H1 (cell line): ENCODE measurements around the gene ASB6. TPM values are rescaled to one million over a fixed set of nuclear protein-coding genes. Genes with fewer than 3 reads are reported as not detected.

Experiments
- CTCF ChIA-PET: fragments of 300-600 bp; sonication (Branson Sonifier 250); formaldehyde crosslinking; loops from one replicate; lab custom pipeline; 2021; ENCODE audit not compliant: partially characterized antibody; lab: Charles Lee
- POLR2A ChIA-PET: fragments of 300-600 bp; sonication (Branson Sonifier 250); formaldehyde crosslinking; loops from one replicate; lab custom pipeline; 2021; ENCODE audit warnings: inconsistent platforms; ENCODE audit not compliant: partially characterized antibody; lab: Charles Lee
- DNase-seq, 2 experiments: peaks; one replicate each; pipeline versions ENCODE4 v3.0.0 to v3.0.0-alpha.2; 2010 to 2022; ENCODE audit warnings: low spot score in 2 of 2, low read depth in 1 of 2, mixed read lengths in 1 of 2
- FAIRE-seq: peaks from 2 replicates; lab custom pipeline; 2011; peaks lifted over from hg19 to GRCh38; lab: Jason Lieb, UNC
- H2AFZ ChIP-seq: 2 replicates; pipeline ENCODE4 v1.8.1; 2012; ENCODE audit warnings: low read length, inconsistent platforms
- H2AK5ac ChIP-seq: 2 replicates; pipeline ENCODE4 v1.6.1; 2013; ENCODE audit warnings: low read depth, low read length
- H2BK120ac ChIP-seq: replicated peaks from 2 replicates; pipeline ENCODE3; 2013; ENCODE audit warnings: low read depth, low read length, inconsistent platforms
- H2BK12ac ChIP-seq: 2 replicates; pipeline ENCODE4 v1.6.1; 2013; ENCODE audit warnings: low read depth, low read length
- H2BK15ac ChIP-seq: 2 replicates; pipeline ENCODE4 v1.6.1; 2013; ENCODE audit warnings: low read length
- H2BK20ac ChIP-seq: 2 replicates; pipeline ENCODE4 v1.6.1; 2013; ENCODE audit warnings: low read length
- H2BK5ac ChIP-seq: 2 replicates; pipeline ENCODE4 v1.6.1; 2013; ENCODE audit warnings: low read depth, low read length
- H3K14ac ChIP-seq: 2 replicates; pipeline ENCODE4 v1.6.1; 2013; ENCODE audit warnings: inconsistent platforms; ENCODE audit not compliant: insufficient read length
- H3K18ac ChIP-seq: 2 replicates; pipeline ENCODE4 v1.6.1; 2013; ENCODE audit warnings: low read length; ENCODE audit errors: extremely low read depth
- H3K23ac ChIP-seq: 2 replicates; pipeline ENCODE4 v1.6.1; 2013; ENCODE audit warnings: inconsistent platforms; ENCODE audit not compliant: insufficient read length
- H3K23me2 ChIP-seq: 2 replicates; pipeline ENCODE4 v1.6.1; 2013; ENCODE audit warnings: low read depth, low read length
- H3K27ac ChIP-seq: 2 replicates; pipeline ENCODE4 v1.6.1; 2011; ENCODE audit warnings: low read depth, low read length, inconsistent platforms
- H3K27me3 ChIP-seq, 4 experiments: replicated peaks in 1 of 4; 1 replicate in 1 of 4; 2 replicates in 3 of 4; pipeline versions ENCODE4 v1.6.1 to v1.8.1; 2011 to 2013; ENCODE audit warnings: low read length in 3 of 4, mild to moderate bottlenecking in 3 of 4, inconsistent platforms in 2 of 4, mixed read lengths in 2 of 4, moderate library complexity in 1 of 4; ENCODE audit not compliant: control insufficient read depth in 3 of 4, insufficient read depth in 3 of 4; ENCODE audit errors: extremely low read depth in 1 of 4
- H3K36me3 ChIP-seq, 4 experiments: 2 replicates each; pipeline versions ENCODE4 v1.6.1 to v1.8.1; 2011 to 2013; ENCODE audit warnings: mild to moderate bottlenecking in 4 of 4, low read length in 3 of 4, moderate library complexity in 2 of 4, control low read depth in 1 of 4, inconsistent platforms in 1 of 4; ENCODE audit not compliant: insufficient read depth in 4 of 4, control insufficient read depth in 2 of 4
- H3K4ac ChIP-seq: replicated peaks from 2 replicates; pipeline ENCODE3; 2013; ENCODE audit warnings: low read length, low read depth, mixed read lengths, inconsistent platforms; ENCODE audit not compliant: insufficient read length
- H3K4me1 ChIP-seq, 4 experiments: replicated peaks in 1 of 4; 1 replicate in 1 of 4; 2 replicates in 3 of 4; pipeline versions ENCODE4 v1.6.1 to v1.8.1; 2011 to 2013; ENCODE audit warnings: low read length in 3 of 4, inconsistent platforms in 2 of 4, mixed read lengths in 1 of 4; ENCODE audit not compliant: insufficient read depth in 4 of 4, control insufficient read depth in 3 of 4
- H3K4me2 ChIP-seq, 2 experiments: 2 replicates each; pipeline versions ENCODE4 v1.6.1 to v1.8.1; 2011 to 2013; ENCODE audit warnings: low read depth in 2 of 2, low read length in 2 of 2, control low read depth in 1 of 2, inconsistent platforms in 1 of 2, mild to moderate bottlenecking in 1 of 2; ENCODE audit not compliant: insufficient read depth in 1 of 2
- H3K4me3 ChIP-seq, 4 experiments: fragments of 200-600, 300-600 bp in 1 of 4; sonication (generic), shearing (Covaris generic), sonication (Bioruptor Twin) in 1 of 4; 2 replicates each; pipeline versions ENCODE4 v1.5.1 to v1.8.1; 2011 to 2016; ENCODE audit warnings: low read length in 4 of 4, low read depth in 3 of 4, control low read depth in 2 of 4, inconsistent platforms in 2 of 4, mild to moderate bottlenecking in 2 of 4, mixed read lengths in 1 of 4, moderate library complexity in 1 of 4; ENCODE audit not compliant: insufficient read depth in 2 of 4; ENCODE audit errors: extremely low read depth in 1 of 4
- H3K56ac ChIP-seq: replicated peaks from 2 replicates; pipeline ENCODE3; 2013; ENCODE audit warnings: low read depth, mild to moderate bottlenecking, mixed read lengths, low read length, inconsistent platforms; ENCODE audit not compliant: insufficient read length
- H3K79me1 ChIP-seq: 2 replicates; pipeline ENCODE4 v1.6.1; 2013; ENCODE audit warnings: low read depth, low read length, control low read depth
- H3K79me2 ChIP-seq, 2 experiments: 2 replicates each; pipeline versions ENCODE4 v1.6.1 to v1.8.1; 2012 to 2013; ENCODE audit warnings: low read length in 2 of 2, mild to moderate bottlenecking in 2 of 2, inconsistent platforms in 1 of 2; ENCODE audit not compliant: insufficient read depth in 2 of 2, control insufficient read depth in 1 of 2
- H3K9ac ChIP-seq, 4 experiments: replicated peaks in 1 of 4; 1 replicate in 1 of 4; 2 replicates in 3 of 4; pipeline versions ENCODE4 v1.6.1 to v1.8.1; 2011 to 2013; ENCODE audit warnings: low read depth in 3 of 4, low read length in 3 of 4, control low read depth in 2 of 4, mild to moderate bottlenecking in 2 of 4, moderate library complexity in 2 of 4, inconsistent platforms in 1 of 4; ENCODE audit errors: extremely low read depth in 1 of 4
- H3K9me3 ChIP-seq, 2 experiments: 2 replicates each; pipeline versions ENCODE4 v1.6.1 to v1.8.1; 2012 to 2013; ENCODE audit warnings: mild to moderate bottlenecking in 2 of 2, moderate library complexity in 2 of 2, control low read depth in 1 of 2, inconsistent platforms in 1 of 2, low read depth in 1 of 2, low read length in 1 of 2, mixed read lengths in 1 of 2; ENCODE audit not compliant: insufficient read depth in 2 of 2
- H4K20me1 ChIP-seq, 2 experiments: replicated peaks in 1 of 2; 2 replicates each; pipeline versions ENCODE3 to v1.8.1; 2011 to 2013; ENCODE audit warnings: inconsistent platforms in 2 of 2, low read length in 2 of 2, mild to moderate bottlenecking in 1 of 2; ENCODE audit not compliant: insufficient read depth in 2 of 2, control insufficient read depth in 1 of 2
- H4K5ac ChIP-seq: 2 replicates; pipeline ENCODE4 v1.6.1; 2013; ENCODE audit warnings: low read length, low read depth, mixed read lengths, inconsistent platforms; ENCODE audit not compliant: insufficient read length
- H4K8ac ChIP-seq: 2 replicates; pipeline ENCODE4 v1.8.0; 2013; ENCODE audit warnings: mild to moderate bottlenecking, moderate library complexity, low read length, inconsistent platforms; ENCODE audit not compliant: insufficient read depth; ENCODE audit errors: extremely low read depth
- H4K91ac ChIP-seq: replicated peaks from 2 replicates; pipeline ENCODE3; 2013; ENCODE audit warnings: low read length, mixed read lengths, inconsistent platforms; ENCODE audit not compliant: insufficient read length
- GABPA ChIP-seq: IDR thresholded peaks from 2 replicates; pipeline ENCODE4 v1.6.1; 2011; ENCODE audit warnings: mild to moderate bottlenecking, low read length, moderate library complexity, borderline replicate concordance; ENCODE audit not compliant: insufficient read depth
- RFX5 ChIP-seq: IDR thresholded peaks from 2 replicates; pipeline ENCODE4 v1.6.1; 2011; ENCODE audit warnings: low read depth, low read length, improper control_type of control experiment, borderline replicate concordance
- SAP30 ChIP-seq: fragments of 300-600 bp; sonication (generic); IDR thresholded peaks from 2 replicates; pipeline ENCODE4 v1.7.1; 2012; ENCODE audit warnings: low read length, moderate library complexity, mild to moderate bottlenecking, inconsistent platforms; ENCODE audit not compliant: insufficient read depth, insufficient replicate concordance
- WGBS, 2 experiments: shearing (Covaris generic) in 1 of 2; methylation state at CpG; one replicate each; pipeline versions ENCODE4 v1.1.6 to v1.1.7; 2013 to 2015; ENCODE audit warnings: low lambda C conversion rate in 2 of 2, mixed read lengths in 2 of 2, inconsistent platforms in 1 of 2, low coverage in 1 of 2, missing lambda C conversion rate in 1 of 2; ENCODE audit not compliant: insufficient replicate concordance in 2 of 2, insufficient coverage in 1 of 2, insufficient read length in 1 of 2; ENCODE audit errors: extremely low coverage in 1 of 2, missing lambda C conversion rate in 1 of 2; 5-methylcytosine and 5-hydroxymethylcytosine counted together
- polyA plus RNA-seq, 7 experiments: library from polyadenylated mRNA; depleted of rRNA in 3 of 7; stranded (reverse) in 5 of 7; unstranded in 2 of 7; fragments of >200 nt in 5 of 7; fragments of 200-250 nt in 2 of 7; gene quantifications; 1 replicate in 5 of 7; 2 replicates in 1 of 7; 4 replicates in 1 of 7; pipeline versions ENCODE4 v1.2.1 to v1.2.3, GENCODE V29; 2011 to 2013; ENCODE audit warnings: missing spikeins in 2 of 7, mixed read lengths in 2 of 7
- total RNA-seq: library from RNA; stranded (reverse); fragmentation: NEBNext Ultra II Directional; extraction: Animal tissue kit (Norgen Biotek cat#: 25700); gene quantifications from 2 replicates; pipeline ENCODE4 v1.2.1, GENCODE V29; 2021

ASB6 gene
- total and polyA plus RNA-seq, 2 of the 8 experiments (the other 6 are each of a cell fraction or from before 2014, with no cell fraction given), result 14.0 to 17.3 TPM

- CTCF ChIA-PET, result interaction anchor here (0.8 to 4.4 kb wide), 10 partner anchors 9 to 499 kb away, joined by 3 to 18 read pairs (median 4); partner anchors contain the start of gene C9orf50
Observed at GRCh38 chr9:129629251-129629820, 12.6 kb downstream of the ASB6 start.

More at GRCh38 chr9:129629251-129629820, 12.6 kb downstream of the ASB6 start:
- H2AK5ac ChIP-seq, result no peak overlapping the region
- no peaks in the 10 kb centered on the region for H3K27me3 ChIP-seq
- DNase-seq (no peak), FAIRE-seq (no peak)
- peaks cover 52 to 79% of the 10 kb centered on the region in 2 experiments for H3K79me2 ChIP-seq
- peak overlapping the region; percentile 31; the same call in 1 of the 2 replicates for H4K8ac ChIP-seq
- H3K79me1 ChIP-seq, result peaks cover 43% of the 10 kb centered on the region
- H4K91ac ChIP-seq, result no peak overlapping the region
- H3K9ac ChIP-seq, result no peak overlapping the region
- no peak overlapping the region for H2BK12ac ChIP-seq
- no peak overlapping the region for H2AFZ ChIP-seq
- H3K18ac ChIP-seq, result no peak overlapping the region
- H2BK20ac ChIP-seq, result no peak overlapping the region
- H3K9me3 ChIP-seq, result no peaks in the 10 kb centered on the region
- peaks cover 3 to 28% (median 12%) of the 10 kb centered on the region in 4 experiments; a peak in 6 of 8 replicates for H3K36me3 ChIP-seq
- no peak overlapping the region for H2BK5ac ChIP-seq
- H3K4me2 ChIP-seq, result no peak overlapping the region; a peak in 1 of 4 replicates
- no peak overlapping the region for H4K5ac ChIP-seq
- H3K56ac ChIP-seq, result no peak overlapping the region
- no peak overlapping the region for H3K14ac ChIP-seq
- H4K20me1 ChIP-seq, result peaks cover 50 to 71% of the 10 kb centered on the region in 2 experiments
- no peak overlapping the region for H3K4ac ChIP-seq
- H3K23ac ChIP-seq, result no peak overlapping the region
- peaks cover 10 to 18% (median 12%) of the 10 kb centered on the region in 4 experiments for H3K4me1 ChIP-seq
- POLR2A ChIA-PET, result interaction anchor here (1.4 to 8.4 kb wide), 2 partner anchors 9 to 452 kb away, joined by 4 to 95 read pairs; partner anchors contain the start of gene ASB6
- H3K4me3 ChIP-seq, result no peak overlapping the region
- H3K27ac ChIP-seq, result no peak overlapping the region
- peaks cover 11% of the 10 kb centered on the region for H3K23me2 ChIP-seq
- H2BK120ac ChIP-seq, result no peak overlapping the region
- no peak overlapping the region for H2BK15ac ChIP-seq
- 97% methylated on average over 8 of the region's 8 CpGs; no CpG with 5 or more reads in 1 of the 2 experiments for WGBS, 2 experiments
- TF ChIP-seq SAP30, result no peak
- TF ChIP-seq GABPA, result no peak
- no peak for TF ChIP-seq RFX5
